Coronary artery (tissue), 2 donors: ENCODE data around the gene SMOC2.
"Not testable (repeated sequence)": the region's sequence is repeated elsewhere in the genome, so short reads cannot be mapped to it uniquely, and the experiment has no call there.

ENCODE experiments used
- DNase-seq: peaks from one replicate; pipeline ENCODE4 v3.0.0-alpha.2; 2017; ENCODE audit warnings: low spot score
- H3K27ac ChIP-seq, 2 donors: fragments of 200-600 bp; sonication (generic); one replicate each; pipeline ENCODE4 v1.5.1; 2016 to 2019
- H3K4me3 ChIP-seq: fragments of 200-600 bp; sonication (generic); 2 replicates; pipeline ENCODE4 v1.5.1; 2016; ENCODE audit warnings: mild to moderate bottlenecking, moderate library complexity
- TF ChIP-seq, protein P1 (sequence below): fragments of 200-600 bp; sonication (generic); IDR thresholded peaks from one replicate; pipeline ENCODE4 v1.5.1; 2019; ENCODE audit warnings: antibody characterized with exemption

SMOC2 gene

DNA sequence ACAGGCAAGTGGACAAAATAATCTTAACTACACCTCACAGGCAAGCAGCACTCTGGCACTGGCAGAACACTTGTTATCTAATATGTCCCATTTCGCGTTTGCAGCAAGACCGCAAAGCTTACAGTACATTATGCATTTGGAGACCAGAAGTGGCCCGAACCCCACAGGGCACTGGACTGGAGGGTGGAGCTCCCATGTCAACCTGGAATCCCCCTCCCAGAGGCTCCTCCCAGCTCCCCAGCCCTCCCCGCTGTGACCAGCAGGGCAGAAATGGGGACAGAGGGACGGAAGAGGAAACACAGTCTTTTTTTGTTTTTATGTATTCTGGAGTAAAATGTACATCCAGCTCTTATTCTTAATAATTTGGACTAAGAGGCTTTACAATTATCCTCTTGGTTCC is 263.7 kb downstream of the SMOC2 start:
- TF ChIP-seq, protein P1, sequence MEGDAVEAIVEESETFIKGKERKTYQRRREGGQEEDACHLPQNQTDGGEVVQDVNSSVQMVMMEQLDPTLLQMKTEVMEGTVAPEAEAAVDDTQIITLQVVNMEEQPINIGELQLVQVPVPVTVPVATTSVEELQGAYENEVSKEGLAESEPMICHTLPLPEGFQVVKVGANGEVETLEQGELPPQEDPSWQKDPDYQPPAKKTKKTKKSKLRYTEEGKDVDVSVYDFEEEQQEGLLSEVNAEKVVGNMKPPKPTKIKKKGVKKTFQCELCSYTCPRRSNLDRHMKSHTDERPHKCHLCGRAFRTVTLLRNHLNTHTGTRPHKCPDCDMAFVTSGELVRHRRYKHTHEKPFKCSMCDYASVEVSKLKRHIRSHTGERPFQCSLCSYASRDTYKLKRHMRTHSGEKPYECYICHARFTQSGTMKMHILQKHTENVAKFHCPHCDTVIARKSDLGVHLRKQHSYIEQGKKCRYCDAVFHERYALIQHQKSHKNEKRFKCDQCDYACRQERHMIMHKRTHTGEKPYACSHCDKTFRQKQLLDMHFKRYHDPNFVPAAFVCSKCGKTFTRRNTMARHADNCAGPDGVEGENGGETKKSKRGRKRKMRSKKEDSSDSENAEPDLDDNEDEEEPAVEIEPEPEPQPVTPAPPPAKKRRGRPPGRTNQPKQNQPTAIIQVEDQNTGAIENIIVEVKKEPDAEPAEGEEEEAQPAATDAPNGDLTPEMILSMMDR, result no peak
- no peak overlapping the region for H3K27ac ChIP-seq
- H3K4me3 ChIP-seq, result no peak overlapping the region
- peak; percentile 11 for DNase-seq

DNA sequence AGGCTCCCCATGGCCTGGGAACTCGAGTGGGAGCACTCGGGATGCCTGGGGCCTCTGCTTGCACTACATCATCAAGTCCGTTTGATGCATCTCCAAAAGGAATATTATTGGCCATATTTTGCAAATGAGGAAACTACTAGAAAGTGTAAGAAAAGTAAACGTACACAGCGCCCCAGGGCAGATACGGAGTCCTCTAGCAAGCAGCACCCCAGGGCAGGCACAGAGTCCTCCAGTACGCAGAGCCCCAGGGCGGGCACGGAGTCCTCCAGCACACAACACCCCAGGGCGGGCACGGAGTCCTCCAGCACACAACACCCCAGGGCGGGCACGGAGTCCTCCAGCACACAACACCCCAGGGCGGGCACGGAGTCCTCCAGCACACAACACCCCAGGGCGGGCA is 264.3 kb downstream of the SMOC2 start:
- peak; percentile 7 for DNase-seq
- H3K27ac ChIP-seq, H3K4me3 ChIP-seq: not testable (repeated sequence)

DNA sequence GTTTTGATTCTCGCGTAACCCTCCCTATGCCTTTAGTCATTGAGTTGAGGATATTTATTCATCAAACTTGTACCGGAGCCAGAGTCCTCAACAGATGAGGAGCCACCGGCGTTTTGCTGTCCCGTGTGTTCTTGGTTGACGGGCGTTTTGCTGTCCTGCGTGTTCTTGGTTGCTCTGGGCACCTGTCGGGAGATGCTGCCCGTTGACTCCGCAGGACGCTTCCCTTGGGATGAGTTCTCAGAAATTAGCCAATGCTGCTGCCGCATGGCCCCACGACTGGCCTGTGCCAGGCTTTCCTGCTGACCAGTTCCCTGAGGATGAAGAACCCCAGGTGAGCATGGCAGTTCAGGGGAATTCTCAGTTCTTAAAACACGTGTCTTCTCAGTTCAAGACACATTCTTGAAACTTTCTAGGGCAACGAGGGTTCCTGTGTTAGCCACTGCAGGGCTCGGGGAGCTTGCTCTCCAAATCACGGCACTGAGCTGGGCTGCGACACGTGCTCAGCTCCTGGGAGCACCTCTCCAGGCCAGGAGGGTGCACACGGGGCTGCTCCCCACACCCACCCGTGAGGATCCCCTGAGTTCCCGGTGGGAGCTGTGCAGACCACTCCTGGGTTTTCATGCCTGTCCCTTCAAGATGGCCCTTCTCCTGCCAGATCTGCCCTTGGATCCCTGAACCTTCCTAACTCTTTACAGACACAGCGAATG is 265.6 kb downstream of the SMOC2 start:
- TF ChIP-seq, protein P1, result no peak
- Histone ChIP-seq H3K27ac (no peak overlapping the region), H3K4me3 (no peak overlapping the region)
- DNase-seq, result peak; percentile 29

DNA sequence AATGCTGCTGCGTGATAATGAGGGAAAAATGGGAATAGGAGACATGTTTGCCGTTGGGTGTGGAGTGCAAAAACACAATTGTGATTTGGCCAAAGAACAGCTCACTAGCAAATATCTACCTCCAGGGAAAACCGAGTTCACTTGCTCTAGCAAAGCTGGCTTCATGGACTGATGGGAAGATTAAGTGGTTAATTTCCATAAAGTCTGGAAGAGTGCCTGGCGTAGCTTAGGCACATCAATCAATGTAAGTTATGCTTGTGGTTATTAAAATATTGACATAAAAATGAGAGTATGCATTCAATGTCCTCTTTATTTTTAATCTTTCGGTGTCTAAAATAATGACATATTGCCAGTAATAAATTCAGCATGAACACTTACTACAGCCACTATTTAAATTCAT is 267.5 kb downstream of the SMOC2 start:
- no peak for DNase-seq
- TF ChIP-seq, protein P1, result no peak
- Histone ChIP-seq H3K27ac (no peak overlapping the region), H3K4me3 (no peak overlapping the region)

DNA sequence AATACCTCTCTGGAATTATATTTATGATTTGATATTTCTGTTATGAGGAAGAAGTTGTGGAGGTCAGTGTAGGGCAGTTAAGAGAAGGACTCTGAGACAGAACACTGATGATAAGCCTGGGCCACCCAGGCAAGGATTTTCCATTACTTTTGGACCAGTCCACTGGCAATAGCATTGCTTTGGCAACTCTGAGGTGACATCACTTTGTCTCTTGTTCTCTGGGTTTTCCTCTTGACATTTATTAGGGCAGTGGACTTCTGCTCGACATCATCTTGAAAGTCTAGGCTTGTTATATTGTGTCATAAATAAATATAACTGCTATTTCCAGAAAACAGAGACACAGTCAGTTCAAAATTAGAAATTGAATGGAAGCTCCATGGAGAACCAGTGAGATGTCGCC is 268.0 kb downstream of the SMOC2 start:
- TF ChIP-seq, protein P1, result no peak
- peak; percentile 19 for DNase-seq
- no peak overlapping the region for H3K27ac ChIP-seq
- H3K4me3 ChIP-seq, result no peak overlapping the region

DNA sequence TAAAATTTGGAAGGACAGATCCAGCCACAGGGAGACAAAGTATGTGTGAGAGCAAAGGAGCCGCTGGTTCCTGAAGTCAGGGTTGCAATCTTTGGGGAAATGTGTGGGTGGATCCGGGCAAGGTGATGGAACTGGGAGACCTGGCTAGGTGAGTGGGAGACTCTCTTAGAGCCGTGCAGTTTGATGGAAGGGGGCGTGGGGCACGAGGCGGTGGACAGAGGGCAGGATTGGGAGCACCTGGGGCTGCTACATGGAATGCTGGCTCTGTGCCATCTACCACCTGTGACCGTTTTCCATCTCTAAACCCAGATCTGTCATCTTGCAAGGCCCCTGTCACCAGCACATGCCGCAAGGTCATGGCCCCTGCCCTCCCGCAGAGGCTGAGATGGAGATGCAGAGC is 268.4 kb downstream of the SMOC2 start:
- TF ChIP-seq, protein P1, result no peak
- peak; percentile 61 for DNase-seq
- H3K27ac ChIP-seq, result no peak overlapping the region
- no peak overlapping the region for H3K4me3 ChIP-seq

DNA sequence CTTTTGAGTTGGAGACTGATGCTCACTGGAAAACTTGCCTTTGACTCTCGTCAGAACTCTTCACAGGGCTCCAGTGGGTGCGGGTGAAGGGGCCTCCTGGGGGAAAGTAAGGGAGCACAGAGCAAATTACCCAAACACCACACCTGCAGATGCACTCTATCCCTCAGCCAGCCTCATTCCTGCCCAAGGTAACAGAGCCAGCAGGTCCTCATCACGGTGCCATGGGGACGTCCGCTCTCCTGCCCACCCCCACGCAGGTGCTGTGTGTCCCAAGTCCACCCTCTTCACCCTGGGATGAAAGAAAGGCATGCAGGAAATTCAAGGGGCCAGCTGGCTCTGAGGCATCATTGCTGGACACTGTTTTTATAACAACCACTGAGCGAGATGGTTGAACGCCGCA is 269.0 kb downstream of the SMOC2 start:
- TF ChIP-seq, protein P1, result no peak
- DNase-seq, result peak; percentile 26
- Histone ChIP-seq H3K4me3 (no peak overlapping the region), H3K27ac (no peak overlapping the region)
